Pulmonary artery endothelial cell (primary cell): ENCODE measurements around the gene ARHGAP10. TPM values are rescaled to one million over a fixed set of nuclear protein-coding genes. Genes with fewer than 3 reads are reported as not detected.
"Not testable (repeated sequence)": the region's sequence is repeated elsewhere in the genome, so short reads cannot be mapped to it uniquely, and the experiment has no call there.

Experiments
- DNase-seq: peaks from one replicate; pipeline ENCODE4 v3.0.0-alpha.2; 2011; ENCODE audit warnings: low read depth, low spot score
- total RNA-seq: library from RNA; depleted of rRNA; stranded (reverse); fragments of >200 nt; gene quantifications from 2 replicates; pipeline ENCODE4 v1.2.3, GENCODE V29; 2014

Gene ARHGAP10
- total RNA-seq, 1 donor from 2014 or later, result 18.5 TPM

DNA sequence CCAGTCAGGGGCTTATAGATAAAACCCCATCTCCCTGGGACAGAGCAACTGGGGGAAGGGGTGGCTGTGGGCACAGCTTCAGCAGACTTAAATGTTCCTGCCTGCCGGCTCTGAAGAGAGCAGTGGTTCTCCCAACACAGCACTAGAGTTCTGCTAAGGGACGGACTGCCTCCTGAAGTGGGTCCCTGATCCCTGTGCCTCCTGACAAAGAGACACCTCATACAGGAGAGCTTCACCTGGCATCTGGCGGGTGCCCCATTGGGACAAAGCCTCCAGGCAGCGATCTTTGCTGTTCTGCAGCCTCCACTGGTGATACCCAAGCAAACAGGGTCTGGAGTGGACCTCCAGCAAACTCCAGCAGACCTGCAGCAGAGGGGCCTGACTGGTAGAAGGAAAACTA, 351.2 kb downstream of the ARHGAP10 start:
- not testable (repeated sequence) for DNase-seq

- DNase-seq, result no peak
These were observed 357.7 kb downstream of the ARHGAP10 start for GRCh38 chr4:148089624-148090023.

DNA sequence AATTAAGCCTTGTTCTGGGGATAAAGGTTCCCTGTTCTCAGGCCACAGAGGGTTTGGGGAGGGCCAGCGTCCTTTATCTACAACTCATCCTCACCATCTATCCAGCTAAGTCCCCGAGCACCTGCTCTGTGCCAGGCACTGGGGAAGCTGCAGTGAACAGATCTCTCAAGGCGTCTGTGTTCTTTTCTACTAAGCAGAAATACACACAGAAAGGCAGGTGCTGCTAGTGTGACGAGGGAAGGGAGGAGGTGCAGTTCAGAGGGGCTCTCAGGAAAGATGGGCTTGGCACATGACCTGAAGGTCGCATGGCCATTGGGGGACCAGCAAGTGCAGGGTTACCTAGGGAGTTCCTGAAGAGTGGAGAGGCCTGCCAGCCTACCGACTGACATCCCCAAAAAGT, 358.1 kb downstream of the ARHGAP10 start:
- DNase-seq, result no peak

DNA sequence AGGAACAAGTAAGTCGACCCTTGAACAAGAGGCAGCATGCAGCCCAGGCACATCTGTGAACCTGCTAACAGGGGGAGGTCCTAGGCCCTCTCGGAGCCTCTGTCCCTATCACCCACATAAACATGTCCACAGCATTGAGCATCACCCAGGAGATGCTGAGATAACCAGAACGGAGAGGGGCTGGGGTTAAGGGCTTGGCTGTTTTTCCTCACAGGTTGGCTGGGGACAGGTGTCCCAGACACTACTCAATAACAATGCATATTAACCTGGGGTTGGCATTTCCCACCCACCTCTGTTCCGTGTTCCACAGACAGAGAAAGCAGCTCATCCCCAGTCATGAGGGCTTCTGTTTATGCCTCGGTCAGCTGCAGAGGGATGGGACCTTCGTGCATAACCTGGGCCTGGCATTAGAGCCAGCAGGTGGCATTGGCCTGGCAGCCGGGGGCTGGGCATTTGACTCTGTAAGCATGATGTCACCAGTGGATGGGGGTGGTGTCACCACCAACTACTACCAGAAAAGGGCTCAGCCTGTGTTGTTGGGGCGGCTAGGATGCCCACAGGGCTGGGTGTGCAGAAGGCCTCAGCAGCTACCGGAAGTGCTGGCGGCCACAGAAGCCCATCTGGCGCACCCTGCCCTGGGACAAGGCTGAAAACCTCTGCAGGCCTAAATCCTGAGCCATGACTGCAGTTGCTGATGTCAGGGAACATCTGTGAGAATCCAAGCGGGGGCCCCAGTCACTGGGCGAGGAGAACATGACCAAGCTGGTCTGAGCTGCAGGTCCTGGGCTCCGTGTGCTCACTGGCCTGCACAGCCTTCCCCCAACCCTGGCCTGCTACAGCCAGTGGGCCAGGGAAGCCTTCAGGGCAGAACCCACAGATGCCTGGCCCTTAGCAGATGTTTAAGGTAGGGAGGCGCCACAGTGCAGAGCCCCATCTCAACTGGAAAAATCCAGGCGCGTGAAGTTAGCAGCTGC, 358.9 kb downstream of the ARHGAP10 start:
- no peak for DNase-seq

DNA sequence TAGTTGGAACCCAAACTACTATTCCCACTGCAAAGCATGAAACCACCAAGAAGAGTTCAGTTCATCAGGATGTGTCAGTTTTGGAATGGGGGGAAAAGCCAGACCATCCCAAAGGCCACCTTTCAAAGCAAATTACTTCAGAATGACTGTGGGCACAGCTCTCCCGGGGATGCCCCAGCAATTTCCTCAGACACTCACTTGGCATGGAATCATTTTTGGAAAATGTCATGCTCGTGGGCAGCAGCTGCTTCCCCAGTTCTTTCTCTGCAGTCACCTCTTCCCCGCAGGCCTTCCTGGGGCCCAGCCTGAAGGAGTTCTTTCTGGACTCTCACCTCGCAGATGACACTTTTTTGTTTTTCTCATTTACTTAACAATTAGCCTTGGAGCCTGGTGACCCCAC, 360.0 kb downstream of the ARHGAP10 start:
- no peak for DNase-seq

- DNase-seq, result no peak
These were observed 360.6 kb downstream of the ARHGAP10 start for GRCh38 chr4:148092316-148093014.

GRCh38 chr4:148093065-148093464, 361.2 kb downstream of the ARHGAP10 start:
- no peak for DNase-seq

- DNase-seq, result no peak
These were observed 362.3 kb downstream of the ARHGAP10 start for GRCh38 chr4:148094149-148094548.

GRCh38 chr4:148095346-148095923, 363.5 kb downstream of the ARHGAP10 start:
- no peak for DNase-seq

DNA sequence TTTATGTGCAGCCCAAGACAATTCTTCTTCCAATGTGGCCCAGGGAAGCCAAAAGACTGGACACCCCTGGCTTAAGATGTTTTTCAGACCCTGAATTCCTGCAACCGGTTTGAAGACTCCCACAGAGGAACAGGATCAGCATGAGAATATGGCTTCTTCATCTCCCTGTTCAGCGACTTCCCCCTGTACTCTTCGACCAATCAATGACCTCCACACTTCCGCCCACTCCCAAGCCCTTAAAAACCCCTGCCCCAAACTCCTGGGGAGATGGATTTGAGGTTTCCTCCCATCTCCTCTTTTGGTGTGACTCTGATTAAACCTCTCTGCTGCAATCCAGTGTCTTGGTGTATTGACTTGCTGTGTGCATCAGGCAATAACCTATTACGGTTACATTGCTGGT, 365.9 kb downstream of the ARHGAP10 start:
- DNase-seq, result no peak

GRCh38 chr4:148101235-148101634, 369.3 kb downstream of the ARHGAP10 start:
- no peak for DNase-seq

DNA sequence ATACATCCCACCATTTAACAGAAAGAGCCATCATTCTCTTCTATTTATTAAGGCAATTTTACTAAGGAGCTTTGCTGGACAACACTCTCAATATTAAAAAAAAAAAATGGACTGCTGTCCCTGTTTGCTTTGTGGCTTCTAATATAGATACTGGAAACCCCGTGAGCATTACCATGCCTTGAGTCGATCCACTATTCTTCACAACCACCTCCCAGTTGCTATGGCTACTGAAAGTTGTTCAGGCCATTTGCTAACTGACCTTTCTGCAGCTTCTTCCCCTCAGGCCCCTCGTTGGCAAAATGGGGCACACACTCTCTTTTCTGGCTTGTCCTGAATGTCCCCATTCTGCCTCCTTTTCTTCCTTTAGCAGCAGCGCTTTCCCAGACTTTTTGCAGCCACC, 369.9 kb downstream of the ARHGAP10 start:
- DNase-seq, result no peak

DNA sequence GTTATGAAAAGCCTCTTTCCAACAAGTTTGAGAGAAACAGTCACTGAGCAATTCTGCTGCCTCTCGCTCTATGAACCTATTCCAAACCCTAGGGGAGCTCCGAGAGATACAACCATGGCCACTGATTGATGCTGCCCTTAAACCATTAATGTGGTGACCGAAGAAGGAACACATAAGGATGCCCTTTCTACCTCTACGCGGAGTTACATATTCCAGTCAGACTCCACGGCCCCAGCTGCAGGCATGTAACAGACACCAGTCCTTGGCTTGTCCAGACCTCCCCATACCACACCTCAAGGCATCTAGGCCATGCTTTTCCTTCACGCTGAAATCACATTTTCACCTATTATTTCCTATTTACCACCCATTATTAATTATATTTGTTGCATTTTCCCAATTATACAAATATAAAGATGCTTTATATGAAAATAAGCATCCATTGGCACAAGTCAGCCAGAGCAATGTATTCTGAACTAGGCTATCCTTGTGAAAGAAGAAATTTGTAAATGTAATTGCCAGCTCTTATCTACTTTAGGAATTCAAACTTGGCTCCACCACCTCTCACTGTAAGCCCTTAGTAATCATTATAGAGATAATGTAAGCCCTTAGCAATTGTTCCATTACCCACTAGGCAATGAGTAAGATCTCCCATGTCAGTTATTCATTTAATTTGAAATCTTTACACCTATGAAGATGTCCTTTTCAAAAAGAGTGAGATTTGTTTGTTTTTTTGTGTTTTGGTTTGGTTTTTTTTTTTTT, 371.9 kb downstream of the ARHGAP10 start:
- DNase-seq, result no peak

GRCh38 chr4:148108766-148109165, 376.9 kb downstream of the ARHGAP10 start:
- DNase-seq, result no peak

GRCh38 chr4:148109216-148109615, 377.3 kb downstream of the ARHGAP10 start:
- no peak for DNase-seq

DNA sequence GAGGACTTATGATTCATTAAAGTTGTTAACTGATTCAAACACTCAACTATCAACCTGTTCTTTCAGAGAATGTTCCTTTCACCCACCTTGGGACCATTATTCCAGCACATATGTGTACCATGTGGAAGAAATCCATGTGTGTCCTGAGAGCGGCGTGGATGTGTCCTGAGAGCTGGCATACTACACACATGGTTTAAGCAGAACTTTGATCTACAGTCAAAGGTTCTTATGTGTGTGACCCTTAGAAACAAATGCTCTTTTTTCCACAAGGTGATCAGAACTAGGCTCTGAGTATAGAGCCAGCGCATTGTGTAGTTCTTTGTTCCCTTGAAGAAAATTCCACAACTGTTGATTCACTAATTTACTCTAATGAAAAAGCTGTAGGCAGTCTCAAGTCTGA, 378.3 kb downstream of the ARHGAP10 start:
- no peak for DNase-seq

DNA sequence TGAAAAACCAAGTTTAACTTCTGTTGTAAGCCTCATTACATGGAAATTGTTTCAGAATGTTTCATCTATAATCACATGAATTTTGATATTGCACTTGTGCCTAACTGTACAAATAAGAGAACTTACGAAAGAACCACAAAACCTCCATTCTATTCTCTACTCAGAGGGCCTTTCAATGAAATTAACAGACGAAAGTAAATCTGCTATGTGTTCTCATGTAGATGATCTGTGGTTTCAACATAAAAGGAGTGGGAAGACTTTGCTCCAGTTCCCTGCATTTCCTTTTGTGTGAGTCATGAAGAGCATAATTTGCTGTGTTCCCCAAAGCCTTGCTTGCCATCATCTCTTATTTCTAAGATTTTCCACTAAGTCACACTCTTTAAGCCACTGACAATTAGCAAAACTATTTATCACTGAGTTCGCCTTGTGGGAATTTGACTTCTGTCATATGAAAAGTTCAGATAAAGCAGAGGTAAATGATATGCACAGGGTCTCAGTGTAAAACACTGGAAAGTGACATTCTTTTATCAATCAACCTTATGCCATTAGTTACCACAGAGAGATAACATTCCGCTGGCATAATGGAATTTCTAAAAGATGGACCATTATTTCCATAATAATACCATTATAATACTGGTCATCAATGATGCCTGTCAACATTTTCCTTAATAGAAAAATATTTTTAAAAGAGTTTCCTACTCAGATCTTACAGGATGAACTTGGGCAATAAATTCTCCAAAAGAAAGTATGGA, 380.5 kb downstream of the ARHGAP10 start:
- no peak for DNase-seq

DNA sequence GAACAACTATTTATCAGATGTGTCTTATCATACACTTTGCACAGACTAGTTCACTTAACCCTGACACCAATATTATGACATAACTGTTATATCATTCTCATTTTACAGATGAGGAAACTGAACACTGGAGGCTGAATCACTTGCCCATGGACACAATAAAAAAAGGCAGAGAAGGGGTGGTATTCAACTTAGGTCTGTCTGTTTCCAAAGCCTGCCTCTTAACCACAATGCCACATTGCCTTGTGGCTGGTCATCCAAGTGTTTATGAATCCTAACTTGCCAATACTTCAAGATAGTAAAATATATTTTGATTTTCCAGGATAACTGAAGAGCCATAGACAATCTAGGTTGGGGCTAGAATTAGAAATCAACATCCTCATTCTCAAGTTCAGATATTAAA, 382.5 kb downstream of the ARHGAP10 start:
- DNase-seq, result no peak

GRCh38 chr4:148116264-148116663, 384.4 kb downstream of the ARHGAP10 start:
- no peak for DNase-seq

DNA sequence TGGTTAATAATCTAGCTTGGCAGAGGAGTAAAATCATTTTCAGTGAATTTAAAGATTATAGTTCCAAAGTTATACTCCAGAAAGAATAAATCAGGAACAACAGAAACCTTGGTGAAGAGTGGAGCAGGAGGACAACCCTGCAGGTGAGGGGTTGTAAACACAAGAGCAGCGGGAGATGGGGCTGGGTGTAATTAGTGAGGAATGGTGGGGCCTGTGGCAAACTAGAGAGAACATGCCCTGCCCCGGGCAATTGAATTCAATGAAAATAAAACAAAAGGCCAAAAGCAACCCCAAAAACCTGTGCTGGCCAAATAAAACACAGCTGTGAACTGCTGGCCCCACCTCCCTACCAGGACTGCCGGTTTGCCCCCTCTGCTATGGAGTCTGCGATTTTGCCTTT, 385.1 kb downstream of the ARHGAP10 start:
- DNase-seq, result no peak

DNA sequence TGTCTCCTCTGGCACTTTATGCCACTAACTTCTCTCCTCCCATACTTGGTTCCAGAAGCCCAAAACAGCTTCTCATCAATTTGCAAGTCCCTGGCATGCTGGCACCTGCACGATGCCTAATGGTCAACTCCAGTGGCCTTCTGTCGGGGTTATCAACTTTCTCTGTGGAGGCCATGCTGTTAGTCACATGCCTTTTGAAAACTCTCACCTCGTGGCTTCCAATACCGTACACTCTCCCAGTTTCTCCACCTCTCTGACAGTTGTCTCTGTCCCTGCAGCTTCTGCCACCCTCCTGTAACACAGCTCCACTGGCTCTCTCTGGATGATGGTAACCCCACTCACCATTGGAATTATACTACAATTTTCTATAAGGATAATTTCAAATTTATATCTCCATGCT, 386.3 kb downstream of the ARHGAP10 start:
- no peak for DNase-seq
